Measurements from ENCODE around the gene PAIP2B.
A peak's percentile ranks its signal among the peaks of the same experiment; 100 is the strongest.
"Not testable (repeated sequence)": the region's sequence is repeated elsewhere in the genome, so short reads cannot be mapped to it uniquely, and the experiment has no call there.

PAIP2B gene

DNA sequence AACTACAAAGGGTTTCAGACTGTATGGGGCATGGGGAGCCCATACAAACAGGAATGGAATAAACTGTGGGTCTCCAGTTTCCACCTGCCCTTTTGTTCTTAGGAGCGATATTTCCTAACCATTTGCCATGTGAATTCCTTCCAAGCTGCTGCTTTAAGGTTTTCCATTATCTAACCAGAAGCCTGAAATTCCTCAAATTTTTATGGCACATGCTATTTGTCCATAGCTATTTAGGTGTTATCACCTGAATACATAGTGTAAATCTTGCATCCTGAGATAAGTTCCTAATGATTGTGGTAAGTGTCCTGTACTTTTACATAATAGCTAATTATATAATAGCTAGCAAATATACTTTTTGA, 17.4 kb upstream of the PAIP2B start:
- no peak overlapping the region for H3K27ac ChIP-seq (ENCODE audit: low read depth, low read length)
- H3K4me3 ChIP-seq (ENCODE audit: low read depth, low read length) = no peak overlapping the region
- no peaks in the 10 kb centered on the region for H3K4me1 ChIP-seq (ENCODE audit: control insufficient read depth, insufficient read depth, low read length, unreplicated experiment)
- peaks cover 60% of the 10 kb centered on the region for H3K27me3 ChIP-seq (ENCODE audit: insufficient read depth, low read length)
- H2AFZ ChIP-seq (ENCODE audit: low read length, unreplicated experiment) = no peak overlapping the region
- H3K79me2 ChIP-seq (ENCODE audit: control insufficient read depth, insufficient read depth, low read length, unreplicated experiment) = no peaks in the 10 kb centered on the region
- no peaks in the 10 kb centered on the region for H3K36me3 ChIP-seq (ENCODE audit: insufficient read depth, low read length)

- Histone ChIP-seq H3K79me2 (ENCODE audit: control insufficient read depth, insufficient read depth, low read length, unreplicated experiment) (no peaks in the 10 kb centered on the region), H3K4me1 (ENCODE audit: control insufficient read depth, insufficient read depth, low read length, unreplicated experiment) (no peaks in the 10 kb centered on the region), H3K36me3 (ENCODE audit: insufficient read depth, low read length) (no peaks in the 10 kb centered on the region), H3K27ac (ENCODE audit: low read depth, low read length) (no peak overlapping the region), H3K4me3 (ENCODE audit: low read depth, low read length) (no peak overlapping the region), H2AFZ (ENCODE audit: low read length, unreplicated experiment) (no peak overlapping the region), H3K27me3 (ENCODE audit: insufficient read depth, low read length) (peaks cover 61% of the 10 kb centered on the region)
Observed at GRCh38 chr2:71243634-71244301, 16.9 kb upstream of the PAIP2B start.

DNA sequence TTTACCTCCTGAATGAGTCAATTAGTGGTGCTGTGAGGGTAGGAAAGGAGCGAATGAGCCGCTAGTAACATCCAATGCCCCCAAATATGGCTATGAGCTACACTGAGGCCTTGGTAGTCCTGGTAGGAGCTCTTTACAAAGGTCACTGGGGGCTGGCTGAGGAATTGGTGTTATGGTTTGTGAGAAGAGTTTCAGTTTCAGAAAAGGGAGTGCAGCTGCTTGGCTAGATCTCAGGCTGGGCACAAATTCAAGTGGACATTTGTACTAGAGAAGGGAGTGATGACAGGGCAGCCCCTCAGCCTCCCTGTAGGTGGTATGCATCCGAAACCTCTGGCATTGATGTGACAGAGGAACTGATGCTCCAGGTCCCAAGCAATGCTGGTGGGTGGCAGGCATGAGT, 13.9 kb upstream of the PAIP2B start:
- H3K27ac ChIP-seq (ENCODE audit: low read depth, low read length) = no peak overlapping the region
- no peaks in the 10 kb centered on the region for H3K36me3 ChIP-seq (ENCODE audit: insufficient read depth, low read length)
- no peak overlapping the region for H2AFZ ChIP-seq (ENCODE audit: low read length, unreplicated experiment)
- H3K27me3 ChIP-seq (ENCODE audit: insufficient read depth, low read length) = peaks cover 85% of the 10 kb centered on the region
- H3K4me3 ChIP-seq (ENCODE audit: low read depth, low read length) = no peak overlapping the region
- H3K4me1 ChIP-seq (ENCODE audit: control insufficient read depth, insufficient read depth, low read length, unreplicated experiment) = no peaks in the 10 kb centered on the region
- no peaks in the 10 kb centered on the region for H3K79me2 ChIP-seq (ENCODE audit: control insufficient read depth, insufficient read depth, low read length, unreplicated experiment)

DNA sequence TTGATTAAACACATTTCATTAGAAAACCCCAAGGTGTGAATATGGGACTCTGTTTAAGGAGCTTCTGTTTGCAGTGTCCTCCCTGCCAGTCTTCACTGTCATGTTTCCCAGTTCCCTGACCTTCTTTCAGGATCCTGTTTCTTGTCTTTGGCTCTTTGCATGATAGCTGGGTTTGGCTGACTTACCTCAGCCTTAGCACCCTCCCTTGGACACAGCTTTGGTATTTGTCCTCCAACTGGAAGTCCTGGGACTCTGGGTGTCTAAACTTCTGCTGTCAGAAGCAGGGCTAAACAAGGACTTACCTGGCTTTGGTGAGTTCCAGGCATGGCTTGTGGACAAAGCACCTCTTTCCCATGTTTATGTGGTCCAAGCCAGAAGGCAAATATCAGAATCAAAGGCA, 11.2 kb upstream of the PAIP2B start:
- H3K79me2 ChIP-seq (ENCODE audit: control insufficient read depth, insufficient read depth, low read length, unreplicated experiment) = no peaks in the 10 kb centered on the region
- no peak overlapping the region for H3K4me3 ChIP-seq (ENCODE audit: low read depth, low read length)
- no peaks in the 10 kb centered on the region for H3K36me3 ChIP-seq (ENCODE audit: insufficient read depth, low read length)
- H3K27ac ChIP-seq (ENCODE audit: low read depth, low read length) = no peak overlapping the region
- H3K27me3 ChIP-seq (ENCODE audit: insufficient read depth, low read length) = peaks cover 84% of the 10 kb centered on the region
- H3K4me1 ChIP-seq (ENCODE audit: control insufficient read depth, insufficient read depth, low read length, unreplicated experiment) = no peaks in the 10 kb centered on the region
- H2AFZ ChIP-seq (ENCODE audit: low read length, unreplicated experiment) = no peak overlapping the region

GRCh38 chr2:71235930-71236587, 9.2 kb upstream of the PAIP2B start:
- Histone ChIP-seq H2AFZ (ENCODE audit: low read length, unreplicated experiment) (no peak overlapping the region), H3K4me1 (ENCODE audit: control insufficient read depth, insufficient read depth, low read length, unreplicated experiment) (no peaks in the 10 kb centered on the region), H3K4me3 (ENCODE audit: low read depth, low read length) (no peak overlapping the region), H3K79me2 (ENCODE audit: control insufficient read depth, insufficient read depth, low read length, unreplicated experiment) (no peaks in the 10 kb centered on the region), H3K27me3 (ENCODE audit: insufficient read depth, low read length) (peaks cover 82% of the 10 kb centered on the region), H3K36me3 (ENCODE audit: insufficient read depth, low read length) (no peaks in the 10 kb centered on the region), H3K27ac (ENCODE audit: low read depth, low read length) (no peak overlapping the region)

DNA sequence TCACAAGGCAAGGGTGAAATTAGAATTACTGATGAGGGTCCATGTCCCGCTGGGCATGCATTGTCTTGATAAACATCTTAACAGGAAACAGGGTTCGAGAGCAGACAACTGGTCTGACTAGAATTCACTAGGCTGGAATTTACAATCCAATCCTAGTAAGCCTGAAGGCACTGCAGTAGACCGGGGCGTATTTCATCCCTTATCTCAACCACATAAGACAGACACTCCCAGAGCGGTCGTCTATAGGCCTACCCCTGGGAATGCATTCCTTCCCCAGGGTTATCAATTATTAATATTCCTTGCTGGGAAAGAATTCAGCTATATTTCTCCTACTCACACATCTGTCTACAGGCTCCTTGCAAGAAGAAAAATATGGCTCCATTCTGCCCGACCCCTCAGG, 6.2 kb upstream of the PAIP2B start:
- not testable (repeated sequence) for H2AFZ ChIP-seq (ENCODE audit: low read length, unreplicated experiment); H3K36me3 ChIP-seq (ENCODE audit: insufficient read depth, low read length); H3K4me3 ChIP-seq (ENCODE audit: low read depth, low read length); H3K27ac ChIP-seq (ENCODE audit: low read depth, low read length); H3K4me1 ChIP-seq (ENCODE audit: control insufficient read depth, insufficient read depth, low read length, unreplicated experiment); H3K79me2 ChIP-seq (ENCODE audit: control insufficient read depth, insufficient read depth, low read length, unreplicated experiment)
- peaks cover 75% of the 10 kb centered on the region for H3K27me3 ChIP-seq (ENCODE audit: insufficient read depth, low read length)

DNA sequence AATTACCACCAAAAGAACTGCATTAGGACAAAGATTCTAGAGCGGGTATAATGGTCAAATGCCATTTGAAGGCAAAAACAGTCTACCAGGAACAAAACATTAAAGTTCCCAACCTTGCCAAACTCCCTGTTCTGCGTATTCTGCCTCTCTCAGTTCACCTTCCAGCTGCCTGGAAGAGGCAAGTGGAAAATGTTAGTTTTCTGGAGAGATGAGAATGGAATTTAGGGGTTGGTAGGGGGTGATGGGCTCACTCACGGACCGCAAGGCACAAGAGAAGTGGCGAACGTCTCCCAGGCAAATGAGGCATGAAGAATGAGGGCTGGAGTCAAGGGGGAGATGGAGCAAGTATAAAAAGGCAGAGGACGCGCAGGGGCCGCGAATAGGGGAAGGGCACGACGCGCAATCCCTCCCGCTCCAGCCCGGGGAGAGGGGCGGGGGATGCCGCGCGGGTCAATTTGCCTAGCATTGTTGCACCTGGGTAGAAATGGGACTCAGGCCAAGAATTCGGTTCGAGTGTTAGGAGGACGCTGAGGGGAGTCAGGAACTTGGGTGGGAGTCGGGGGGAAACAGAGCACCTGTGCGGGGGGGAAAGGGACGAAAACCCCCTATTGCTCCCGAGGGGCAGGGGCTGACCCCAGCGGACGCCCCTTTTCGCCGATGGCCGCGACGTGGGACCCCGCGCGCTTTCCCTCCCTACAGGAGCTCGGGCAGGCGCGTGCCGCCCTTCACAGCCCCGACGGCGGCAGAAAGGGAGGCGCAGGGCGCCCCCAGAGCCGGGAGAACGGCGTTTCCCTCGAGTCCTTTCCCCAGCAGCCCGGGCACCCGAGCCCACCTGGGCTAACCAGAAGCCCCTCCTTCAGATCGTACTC, 573 bp downstream of the PAIP2B start:
- Histone ChIP-seq H3K4me1 (ENCODE audit: control insufficient read depth, insufficient read depth, low read length, unreplicated experiment) (peaks cover 3% of the 10 kb centered on the region), H3K36me3 (ENCODE audit: insufficient read depth, low read length) (no peaks in the 10 kb centered on the region), H3K79me2 (ENCODE audit: control insufficient read depth, insufficient read depth, low read length, unreplicated experiment) (no peaks in the 10 kb centered on the region), H3K27me3 (ENCODE audit: insufficient read depth, low read length) (peaks cover 51% of the 10 kb centered on the region), H2AFZ (ENCODE audit: low read length, unreplicated experiment) (peak overlapping the region; percentile 85), H3K27ac (ENCODE audit: low read depth, low read length) (no peak overlapping the region), H3K4me3 (ENCODE audit: low read depth, low read length) (peak overlapping the region; percentile 76)

DNA sequence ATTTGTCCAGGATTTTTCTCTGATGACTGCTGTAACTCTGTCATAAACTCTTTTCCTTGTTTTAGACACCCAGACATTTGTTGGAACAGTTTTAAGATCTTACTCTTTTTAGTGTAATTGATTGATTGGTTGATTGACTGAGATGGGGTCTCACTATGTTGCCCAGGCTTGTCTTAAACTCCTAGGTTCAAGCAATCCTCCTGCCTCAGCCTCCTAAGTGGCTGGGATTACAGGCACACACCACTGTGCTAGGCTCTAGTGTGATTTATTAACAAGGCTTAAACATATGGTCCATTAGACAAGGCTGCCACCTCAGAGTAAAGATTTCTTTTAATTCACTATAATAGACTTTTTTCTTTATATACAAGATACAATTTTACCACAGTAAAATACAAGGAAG, 2.0 kb downstream of the PAIP2B start:
- Histone ChIP-seq H3K4me1 (ENCODE audit: control insufficient read depth, insufficient read depth, low read length, unreplicated experiment) (peaks cover 3% of the 10 kb centered on the region), H3K79me2 (ENCODE audit: control insufficient read depth, insufficient read depth, low read length, unreplicated experiment) (no peaks in the 10 kb centered on the region), H2AFZ (ENCODE audit: low read length, unreplicated experiment) (no peak overlapping the region), H3K27ac (ENCODE audit: low read depth, low read length) (no peak overlapping the region), H3K4me3 (ENCODE audit: low read depth, low read length) (no peak overlapping the region), H3K27me3 (ENCODE audit: insufficient read depth, low read length) (peaks cover 50% of the 10 kb centered on the region), H3K36me3 (ENCODE audit: insufficient read depth, low read length) (no peaks in the 10 kb centered on the region)

- Histone ChIP-seq H3K79me2 (ENCODE audit: control insufficient read depth, insufficient read depth, low read length, unreplicated experiment) (no peaks in the 10 kb centered on the region), H3K27me3 (ENCODE audit: insufficient read depth, low read length) (peaks cover 50% of the 10 kb centered on the region), H2AFZ (ENCODE audit: low read length, unreplicated experiment) (no peak overlapping the region), H3K27ac (ENCODE audit: low read depth, low read length) (no peak overlapping the region), H3K36me3 (ENCODE audit: insufficient read depth, low read length) (no peaks in the 10 kb centered on the region), H3K4me1 (ENCODE audit: control insufficient read depth, insufficient read depth, low read length, unreplicated experiment) (peaks cover 3% of the 10 kb centered on the region), H3K4me3 (ENCODE audit: low read depth, low read length) (no peak overlapping the region)
Observed at GRCh38 chr2:71224457-71224856, 2.4 kb downstream of the PAIP2B start.

GRCh38 chr2:71223767-71224333, 3.1 kb downstream of the PAIP2B start:
- Histone ChIP-seq H3K27me3 (ENCODE audit: insufficient read depth, low read length) (peaks cover 43% of the 10 kb centered on the region), H2AFZ (ENCODE audit: low read length, unreplicated experiment) (no peak overlapping the region), H3K36me3 (ENCODE audit: insufficient read depth, low read length) (no peaks in the 10 kb centered on the region), H3K79me2 (ENCODE audit: control insufficient read depth, insufficient read depth, low read length, unreplicated experiment) (no peaks in the 10 kb centered on the region), H3K4me1 (ENCODE audit: control insufficient read depth, insufficient read depth, low read length, unreplicated experiment) (peaks cover 3% of the 10 kb centered on the region), H3K4me3 (ENCODE audit: low read depth, low read length) (no peak overlapping the region), H3K27ac (ENCODE audit: low read depth, low read length) (no peak overlapping the region)
